Tibial nerve (tissue), 4 donors: ENCODE measurements around the gene PAFAH1B1. TPM values are rescaled to one million over a fixed set of nuclear protein-coding genes. Genes with fewer than 3 reads are reported as not detected.

Experiments used
- DNase-seq, 2 donors: peaks; one replicate each; pipeline ENCODE4 v3.0.0-alpha.2; 2019; ENCODE audit warnings: low spot score in 2 of 2
- H3K27ac ChIP-seq, 4 donors: fragments of 200-600 bp; sonication (generic) in 3 of 4; one replicate each; pipeline ENCODE4 v1.5.1; 2017 to 2019; ENCODE audit warnings: mild to moderate bottlenecking in 1 of 4
- H3K27me3 ChIP-seq, 2 donors: fragments of 200-600 bp; sonication (generic) in 1 of 2; one replicate each; pipeline versions ENCODE4 v1.5.1 to v1.6.0; 2017 to 2019
- H3K36me3 ChIP-seq, 3 donors: fragments of 200-600 bp; sonication (generic); one replicate each; pipeline ENCODE4 v1.5.1; 2018 to 2019
- H3K4me1 ChIP-seq, 4 donors: fragments of 200-600 bp; sonication (generic) in 3 of 4; one replicate each; pipeline ENCODE4 v1.5.1; 2017 to 2019
- H3K4me3 ChIP-seq, 4 donors: fragments of 200-600 bp; sonication (generic) in 3 of 4; one replicate each; pipeline ENCODE4 v1.5.1; 2017 to 2019; ENCODE audit warnings: mild to moderate bottlenecking in 1 of 4, moderate library complexity in 1 of 4
- H3K9me3 ChIP-seq, 4 donors: fragments of 200-600 bp; sonication (generic) in 3 of 4; one replicate each; pipeline ENCODE4 v1.5.1; 2017 to 2019
- EP300 ChIP-seq, 2 donors: sonication (generic); formaldehyde crosslinking; IDR thresholded peaks; one replicate each; pipeline ENCODE4 v1.6.1; 2017; ENCODE audit warnings: antibody characterized with exemption in 2 of 2, mild to moderate bottlenecking in 1 of 2
- POLR2A ChIP-seq, 2 donors: fragments of 450-650 bp; IDR thresholded peaks; one replicate each; pipeline ENCODE4 v1.6.1; 2017; ENCODE audit warnings: antibody characterized with exemption in 2 of 2, mild to moderate bottlenecking in 2 of 2, moderate library complexity in 2 of 2
- WGBS, 2 donors: methylation state at CpG; one replicate each; pipeline ENCODE4 v1.1.5; 2018; 5-methylcytosine and 5-hydroxymethylcytosine counted together
- total RNA-seq, 4 donors: library from RNA; depleted of rRNA; stranded (reverse); fragments of >200 nt; gene quantifications; one replicate each; pipeline ENCODE4 v1.1.0, GENCODE V29; 2016
- TF ChIP-seq, protein P1 (sequence below), 5 experiments: fragments of 200-600 bp in 3 of 5; fragments of 450-650 bp in 2 of 5; sonication (generic) in 3 of 5; IDR thresholded peaks; one replicate each; pipeline ENCODE4 v1.5.1; 2016 to 2019; ENCODE audit warnings: antibody characterized with exemption in 5 of 5, mild to moderate bottlenecking in 3 of 5, moderate library complexity in 2 of 5

Gene PAFAH1B1
- total RNA-seq, 4 donors from 2014 or later: 105 to 185 (median 139) TPM

DNA sequence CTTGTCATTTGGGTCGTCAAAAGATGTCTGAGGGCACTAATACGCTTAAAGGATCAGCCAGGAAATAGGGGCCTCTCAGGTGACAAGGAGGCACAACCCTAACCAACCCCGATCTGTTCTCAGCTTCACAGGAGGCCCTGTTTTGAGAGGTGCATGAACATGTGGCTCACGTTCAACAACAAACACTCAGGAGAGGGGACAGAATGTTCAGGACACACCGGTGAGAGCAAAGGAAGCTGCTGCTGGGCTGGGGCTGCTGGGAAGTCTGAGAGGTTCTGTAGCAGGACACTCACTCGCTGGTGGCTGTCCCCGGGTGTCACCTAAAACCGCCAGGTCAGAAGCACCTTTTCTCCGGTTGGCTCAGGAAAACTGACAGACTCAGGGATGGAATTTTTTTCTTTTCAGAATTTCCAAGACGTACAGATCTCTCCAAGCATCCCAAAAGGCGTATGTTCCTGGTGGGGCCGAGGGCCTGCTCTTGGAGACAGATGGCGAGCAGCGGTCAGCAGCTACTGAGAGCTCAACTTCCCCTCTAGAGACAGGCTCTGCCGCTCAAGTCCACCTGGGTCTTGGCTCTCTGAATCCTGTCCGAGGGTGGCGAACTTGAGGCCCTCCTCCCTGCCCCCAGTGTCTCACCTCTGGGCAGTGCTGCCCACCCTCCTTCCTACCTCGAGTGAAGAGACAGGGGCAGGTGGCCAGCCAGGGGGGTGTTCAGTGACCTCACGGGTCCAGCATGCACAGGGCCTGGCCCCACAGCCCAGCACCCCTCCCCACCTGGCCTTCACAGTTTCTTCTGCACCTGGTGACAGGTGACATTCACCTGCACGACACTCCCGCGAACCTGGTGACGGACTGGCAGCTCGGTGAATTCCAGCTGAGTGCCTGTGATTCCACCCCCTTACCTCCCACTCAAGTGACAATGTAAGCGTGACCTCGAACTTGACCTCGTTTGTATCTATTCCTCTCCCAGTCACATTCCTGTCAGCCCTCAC is 95.2 kb downstream of the PAFAH1B1 start:
- no peaks in the 10 kb centered on the region for H3K9me3 ChIP-seq
- WGBS, 2 donors: 62 to 67% methylated on average over 26 to 27 of the region's 27 CpGs
- TF ChIP-seq EP300 (IDR thresholded peaks at IDR 0.05) (no peak), POLR2A (IDR thresholded peaks at IDR 0.05) (no peak)
- TF ChIP-seq, protein P1, sequence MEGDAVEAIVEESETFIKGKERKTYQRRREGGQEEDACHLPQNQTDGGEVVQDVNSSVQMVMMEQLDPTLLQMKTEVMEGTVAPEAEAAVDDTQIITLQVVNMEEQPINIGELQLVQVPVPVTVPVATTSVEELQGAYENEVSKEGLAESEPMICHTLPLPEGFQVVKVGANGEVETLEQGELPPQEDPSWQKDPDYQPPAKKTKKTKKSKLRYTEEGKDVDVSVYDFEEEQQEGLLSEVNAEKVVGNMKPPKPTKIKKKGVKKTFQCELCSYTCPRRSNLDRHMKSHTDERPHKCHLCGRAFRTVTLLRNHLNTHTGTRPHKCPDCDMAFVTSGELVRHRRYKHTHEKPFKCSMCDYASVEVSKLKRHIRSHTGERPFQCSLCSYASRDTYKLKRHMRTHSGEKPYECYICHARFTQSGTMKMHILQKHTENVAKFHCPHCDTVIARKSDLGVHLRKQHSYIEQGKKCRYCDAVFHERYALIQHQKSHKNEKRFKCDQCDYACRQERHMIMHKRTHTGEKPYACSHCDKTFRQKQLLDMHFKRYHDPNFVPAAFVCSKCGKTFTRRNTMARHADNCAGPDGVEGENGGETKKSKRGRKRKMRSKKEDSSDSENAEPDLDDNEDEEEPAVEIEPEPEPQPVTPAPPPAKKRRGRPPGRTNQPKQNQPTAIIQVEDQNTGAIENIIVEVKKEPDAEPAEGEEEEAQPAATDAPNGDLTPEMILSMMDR (IDR thresholded peaks at IDR 0.05): no peak
- DNase-seq: no peak
- H3K27me3 ChIP-seq: no peaks in the 10 kb centered on the region
- peaks cover 0 to 37% (median 6%) of the 10 kb centered on the region in 4 donors for H3K4me1 ChIP-seq
- peak overlapping the region in 1 of 4 donors; percentile 20 for H3K27ac ChIP-seq
- peaks cover 0 to 63% (median 13%) of the 10 kb centered on the region in 3 donors for H3K36me3 ChIP-seq
- no peak overlapping the region for H3K4me3 ChIP-seq

DNA sequence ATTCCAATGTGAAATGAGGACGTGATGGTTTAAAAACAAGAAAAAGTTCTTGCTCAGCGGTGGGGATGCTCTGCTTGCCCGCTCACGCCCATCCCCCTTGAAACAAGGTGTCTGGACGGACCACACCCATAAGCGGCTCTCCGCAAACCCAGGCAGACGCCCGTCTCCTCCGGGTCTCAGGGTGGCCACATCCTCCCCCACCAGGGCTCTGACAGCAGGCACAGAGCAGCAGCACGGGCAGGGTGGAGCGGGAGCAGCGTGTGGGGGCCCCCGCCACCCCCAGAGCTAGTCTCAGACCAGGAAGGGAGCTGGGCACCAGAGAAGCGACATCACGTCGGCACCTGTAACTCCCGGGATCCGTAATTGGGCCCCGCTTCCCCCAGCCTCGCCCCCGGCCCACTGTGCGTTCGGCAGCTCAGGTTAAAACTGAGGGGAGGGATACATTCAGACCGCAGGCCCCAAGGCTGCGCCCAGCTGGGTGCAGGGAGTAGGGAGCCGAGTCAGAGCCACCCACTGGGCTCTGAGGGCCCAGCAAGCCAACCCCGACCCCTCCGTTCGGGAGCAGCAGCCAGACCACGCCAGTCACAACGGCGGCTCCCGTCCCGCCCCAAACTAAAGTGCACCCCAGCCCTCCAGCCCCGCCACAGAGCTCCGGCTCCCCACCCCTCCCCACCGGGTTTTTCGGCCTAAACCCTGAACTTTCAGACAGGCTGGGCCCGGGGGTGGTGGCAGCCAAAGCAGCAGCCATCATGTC is 96.1 kb downstream of the PAFAH1B1 start:
- TF ChIP-seq POLR2A (IDR thresholded peaks at IDR 0.05) (no peak), EP300 (IDR thresholded peaks at IDR 0.05) (no peak)
- TF ChIP-seq, protein P1 (IDR thresholded peaks at IDR 0.05): no peak
- 62 to 68% methylated on average over 13 to 37 of the region's 40 CpGs for WGBS, 2 donors
- DNase-seq: no peak
- Histone ChIP-seq H3K9me3 (no peaks in the 10 kb centered on the region), H3K4me3 (no peak overlapping the region), H3K27ac (no peak overlapping the region), H3K4me1 (peaks cover 0 to 37% (median 6%) of the 10 kb centered on the region in 4 donors), H3K36me3 (peaks cover 0 to 63% (median 22%) of the 10 kb centered on the region in 3 donors), H3K27me3 (no peaks in the 10 kb centered on the region)

DNA sequence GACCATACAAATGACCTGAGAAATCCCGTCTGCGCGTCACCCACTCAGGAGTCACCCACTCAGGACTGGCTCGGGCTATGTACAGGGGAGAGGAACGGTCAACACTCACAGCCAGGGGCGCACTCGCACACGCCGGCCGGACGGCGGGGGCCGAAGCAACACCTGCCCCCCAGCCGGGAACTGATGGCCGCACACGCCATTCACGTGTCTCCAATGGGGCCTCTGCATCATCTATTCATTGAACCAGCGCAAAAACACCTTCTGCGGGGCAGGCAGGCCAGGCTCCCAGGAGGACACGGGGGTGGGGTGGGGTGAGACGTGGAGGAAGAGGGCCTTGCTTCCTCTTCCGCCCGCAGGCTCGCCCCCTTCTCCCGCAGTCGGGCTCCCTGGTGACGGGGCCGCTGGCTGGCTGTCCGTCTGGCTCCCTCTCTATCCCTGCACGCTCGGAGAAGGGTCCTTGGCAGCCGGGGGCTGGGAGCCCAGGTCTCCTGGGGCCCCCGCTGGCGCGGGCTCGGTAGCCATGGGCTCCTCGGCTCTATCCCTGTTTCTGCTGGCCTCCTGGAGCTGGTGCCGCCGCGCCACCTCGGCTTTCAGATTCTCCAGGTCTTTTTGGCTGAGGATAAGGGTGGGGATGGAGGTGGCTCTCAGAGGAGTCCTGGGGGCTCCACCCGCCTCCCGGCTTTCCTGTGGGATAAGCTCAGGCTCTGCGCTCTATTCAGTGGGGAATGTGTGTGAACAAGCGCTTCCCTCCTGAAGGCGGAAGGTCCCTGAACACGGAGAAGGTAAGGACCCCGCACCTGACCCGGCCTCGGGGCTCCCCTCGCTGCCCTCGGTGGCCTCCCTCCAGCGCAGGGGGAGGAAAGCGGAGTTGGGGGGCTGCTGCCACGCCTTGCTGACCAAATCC is 97.0 kb downstream of the PAFAH1B1 start:
- DNase-seq: no peak
- TF ChIP-seq, protein P1 (IDR thresholded peaks at IDR 0.05): no peak
- TF ChIP-seq EP300 (IDR thresholded peaks at IDR 0.05) (no peak), POLR2A (IDR thresholded peaks at IDR 0.05) (no peak)
- WGBS, 2 donors: 69 to 82% methylated on average over 34 to 41 of the region's 55 CpGs
- Histone ChIP-seq H3K9me3 (no peaks in the 10 kb centered on the region), H3K36me3 (peaks cover 0 to 69% (median 25%) of the 10 kb centered on the region in 3 donors), H3K4me1 (peaks cover 0 to 37% (median 6%) of the 10 kb centered on the region in 4 donors), H3K27me3 (no peaks in the 10 kb centered on the region), H3K4me3 (no peak overlapping the region), H3K27ac (no peak overlapping the region)

DNA sequence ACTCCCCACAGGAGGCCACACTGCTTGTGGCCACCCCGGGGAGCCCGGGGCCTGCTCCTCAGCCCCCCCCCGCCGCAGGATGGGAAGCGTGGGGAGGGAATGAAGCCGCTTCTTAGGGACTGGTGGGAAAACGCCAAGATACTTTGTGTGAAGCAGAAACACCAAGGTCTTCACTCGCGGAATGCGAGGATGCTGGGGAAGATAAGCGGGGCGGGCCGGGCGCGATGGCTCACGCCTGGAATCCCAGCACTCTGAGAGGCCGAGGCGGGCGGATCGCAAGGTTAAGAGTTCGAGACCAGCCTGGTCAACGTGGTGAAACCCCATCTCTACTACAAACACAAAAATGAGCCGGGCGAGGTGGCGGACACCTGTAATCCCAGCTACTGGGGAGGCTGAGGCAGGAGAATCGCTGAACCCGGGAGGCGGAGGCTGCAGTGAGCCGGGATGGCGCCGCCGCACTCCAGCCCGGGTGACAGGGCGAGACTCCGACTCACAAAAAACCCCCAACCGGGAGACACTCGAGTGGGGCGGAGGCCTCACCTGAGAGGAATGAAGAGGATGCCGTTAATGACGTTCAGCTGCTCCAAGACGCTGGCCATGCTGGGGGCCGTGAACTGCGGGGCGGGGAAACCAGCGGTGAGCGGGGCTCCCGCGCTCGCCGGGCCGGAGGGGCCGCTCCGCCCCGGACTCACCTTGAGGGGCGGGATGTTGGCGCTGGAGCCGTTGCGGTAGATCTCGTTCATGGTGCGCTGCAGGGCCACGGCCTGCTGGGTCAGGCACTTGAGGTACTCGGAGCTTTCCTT is 97.8 kb downstream of the PAFAH1B1 start:
- WGBS, 2 donors: 94 to 95% methylated on average over 60 to 62 of the region's 62 CpGs
- no peaks in the 10 kb centered on the region for H3K27me3 ChIP-seq
- DNase-seq: no peak
- peaks cover 0 to 74% (median 30%) of the 10 kb centered on the region in 3 donors for H3K36me3 ChIP-seq
- no peak overlapping the region for H3K27ac ChIP-seq
- H3K9me3 ChIP-seq: no peaks in the 10 kb centered on the region
- TF ChIP-seq, protein P1 (IDR thresholded peaks at IDR 0.05): no peak
- TF ChIP-seq EP300 (IDR thresholded peaks at IDR 0.05): no peak
- H3K4me1 ChIP-seq: peaks cover 0 to 37% (median 6%) of the 10 kb centered on the region in 4 donors
- H3K4me3 ChIP-seq: no peak overlapping the region
